Sigmoid colon (tissue), 4 donors: ENCODE data around the gene SGCB.

Experiments
- POLR2A ChIP-seq, 2 donors: fragments of 450-650 bp; IDR thresholded peaks; one replicate each; pipeline ENCODE4 v1.6.1; 2016; ENCODE audit warnings: antibody characterized with exemption in 2 of 2, mild to moderate bottlenecking in 2 of 2, moderate library complexity in 2 of 2
- POLR2AphosphoS5 ChIP-seq, 4 donors: sonication (generic); formaldehyde crosslinking; IDR thresholded peaks; one replicate each; pipeline ENCODE4 v1.6.1; 2017; ENCODE audit warnings: antibody characterized with exemption in 4 of 4
- TF ChIP-seq, protein P1 (sequence below), 4 experiments: fragments of 450-650 bp in 3 of 4; fragments of 200-600 bp in 1 of 4; IDR thresholded peaks; one replicate each; pipeline ENCODE4 v1.5.1; 2016 to 2019; ENCODE audit warnings: antibody characterized with exemption in 4 of 4, mild to moderate bottlenecking in 3 of 4, moderate library complexity in 2 of 4

DNA sequence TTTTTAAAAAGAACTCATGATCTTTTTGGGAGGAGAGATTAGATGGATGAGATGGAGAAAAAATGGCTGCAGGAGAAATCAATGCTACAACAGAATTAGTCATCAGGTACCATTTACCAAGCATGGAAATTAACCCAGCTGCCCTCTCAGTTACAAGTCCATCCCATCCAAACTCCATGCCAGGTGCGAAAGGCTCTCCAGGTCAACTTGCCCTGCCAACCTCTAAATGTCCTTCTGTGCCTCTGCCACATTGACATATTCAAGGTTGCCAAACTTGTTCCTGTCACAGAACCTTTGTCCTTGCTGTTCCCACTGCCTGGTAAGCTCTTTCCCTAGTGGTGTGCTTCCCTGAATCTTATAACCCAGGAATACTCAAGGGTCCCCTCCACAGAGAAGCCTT is 20.2 kb upstream of the SGCB start:
- TF ChIP-seq, protein P1, sequence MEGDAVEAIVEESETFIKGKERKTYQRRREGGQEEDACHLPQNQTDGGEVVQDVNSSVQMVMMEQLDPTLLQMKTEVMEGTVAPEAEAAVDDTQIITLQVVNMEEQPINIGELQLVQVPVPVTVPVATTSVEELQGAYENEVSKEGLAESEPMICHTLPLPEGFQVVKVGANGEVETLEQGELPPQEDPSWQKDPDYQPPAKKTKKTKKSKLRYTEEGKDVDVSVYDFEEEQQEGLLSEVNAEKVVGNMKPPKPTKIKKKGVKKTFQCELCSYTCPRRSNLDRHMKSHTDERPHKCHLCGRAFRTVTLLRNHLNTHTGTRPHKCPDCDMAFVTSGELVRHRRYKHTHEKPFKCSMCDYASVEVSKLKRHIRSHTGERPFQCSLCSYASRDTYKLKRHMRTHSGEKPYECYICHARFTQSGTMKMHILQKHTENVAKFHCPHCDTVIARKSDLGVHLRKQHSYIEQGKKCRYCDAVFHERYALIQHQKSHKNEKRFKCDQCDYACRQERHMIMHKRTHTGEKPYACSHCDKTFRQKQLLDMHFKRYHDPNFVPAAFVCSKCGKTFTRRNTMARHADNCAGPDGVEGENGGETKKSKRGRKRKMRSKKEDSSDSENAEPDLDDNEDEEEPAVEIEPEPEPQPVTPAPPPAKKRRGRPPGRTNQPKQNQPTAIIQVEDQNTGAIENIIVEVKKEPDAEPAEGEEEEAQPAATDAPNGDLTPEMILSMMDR (IDR thresholded peaks at IDR 0.05) = no peak
- TF ChIP-seq POLR2AphosphoS5 (IDR thresholded peaks at IDR 0.05) (no peak), POLR2A (IDR thresholded peaks at IDR 0.05) (no peak)
